IMR-90 (cell line): Measurements from ENCODE around the gene ENOX2. TPM values are rescaled to one million over a fixed set of nuclear protein-coding genes. Genes with fewer than 3 reads are reported as not detected.

Source experiments
- ATAC-seq: fragments of 200-7000 bp; cut with Tn5 transposase; 2 replicates; pipeline ENCODE4 v1.9.1; 2020; ENCODE audit warnings: low read depth, mild to moderate bottlenecking, moderate library complexity
- BruUV-seq: library from RNA; stranded (reverse); fragments of 400-500 nt; replicated peaks from 2 replicates; lab custom pipeline; 2021; lab: Mats Ljungman, UMichigan
- CTCF ChIA-PET: fragments of 300-600 bp; formaldehyde crosslinking; extraction: SDS; loops from one replicate; lab custom pipeline; 2021; ENCODE audit warnings: antibody characterized with exemption; lab: Yijun Ruan, JAX
- POLR2A ChIA-PET: fragments of 300-600 bp; sonication (Branson Sonifier 250); formaldehyde crosslinking; loops from one replicate; lab custom pipeline; 2022; ENCODE audit warnings: antibody characterized with exemption; ENCODE audit not compliant: unreplicated experiment; lab: Charles Lee
- DNase-seq: peaks from one replicate; pipeline ENCODE4 v3.0.0; 2013
- H2AFZ ChIP-seq: replicated peaks from 2 replicates; pipeline ENCODE3; 2013; ENCODE audit warnings: low read length, mild to moderate bottlenecking; ENCODE audit not compliant: poor library complexity
- H2AK5ac ChIP-seq: 2 replicates; pipeline ENCODE4 v1.6.1; 2013; ENCODE audit warnings: low read depth, low read length, inconsistent platforms
- H2AK9ac ChIP-seq: replicated peaks from 2 replicates; pipeline ENCODE3; 2013; ENCODE audit warnings: mild to moderate bottlenecking, low read depth, low read length, moderate library complexity; ENCODE audit not compliant: poor library complexity
- H2BK120ac ChIP-seq: 2 replicates; pipeline ENCODE4 v1.6.1; 2013; ENCODE audit warnings: low read depth, low read length, inconsistent platforms
- H2BK15ac ChIP-seq: 3 replicates; pipeline ENCODE4 v1.6.1; 2013; ENCODE audit warnings: low read depth, low read length, inconsistent platforms
- H2BK20ac ChIP-seq: 2 replicates; pipeline ENCODE4 v1.6.1; 2013; ENCODE audit warnings: low read depth, mild to moderate bottlenecking, inconsistent platforms, low read length, moderate library complexity
- H2BK5ac ChIP-seq: 2 replicates; pipeline ENCODE4 v1.6.1; 2013; ENCODE audit warnings: mild to moderate bottlenecking, low read depth, low read length, inconsistent platforms; ENCODE audit not compliant: poor library complexity, severe bottlenecking
- H3K14ac ChIP-seq: replicated peaks from 2 replicates; pipeline ENCODE4 v1.6.1; 2013; ENCODE audit warnings: low read depth, low read length, inconsistent platforms
- H3K18ac ChIP-seq: 2 replicates; pipeline ENCODE4 v1.6.1; 2013; ENCODE audit warnings: low read depth, low read length, control low read depth
- H3K23ac ChIP-seq: 2 replicates; pipeline ENCODE4 v1.6.1; 2013; ENCODE audit warnings: low read depth, low read length, inconsistent platforms
- H3K27ac ChIP-seq: 2 replicates; pipeline ENCODE4 v1.5.1; 2013; ENCODE audit warnings: mild to moderate bottlenecking, control low read depth, low read length; ENCODE audit not compliant: insufficient read depth
- H3K27me3 ChIP-seq: 2 replicates; pipeline ENCODE4 v1.6.1; 2013; ENCODE audit warnings: low read length; ENCODE audit not compliant: control insufficient read depth, insufficient read depth
- H3K36me3 ChIP-seq: 2 replicates; pipeline ENCODE4 v1.6.1; 2013; ENCODE audit warnings: low read length, mixed read lengths; ENCODE audit not compliant: control insufficient read depth, insufficient read depth
- H3K4ac ChIP-seq: 2 replicates; pipeline ENCODE4 v1.6.1; 2013; ENCODE audit warnings: low read depth, low read length, inconsistent platforms
- H3K4me1 ChIP-seq: 2 replicates; pipeline ENCODE4 v1.6.1; 2013; ENCODE audit warnings: low read length, mixed read lengths; ENCODE audit not compliant: control insufficient read depth, insufficient read depth
- H3K4me2 ChIP-seq: 2 replicates; pipeline ENCODE4 v1.6.1; 2013; ENCODE audit warnings: low read depth, mild to moderate bottlenecking, control low read depth, low read length, moderate library complexity
- H3K4me3 ChIP-seq: 2 replicates; pipeline ENCODE4 v1.5.1; 2013; ENCODE audit warnings: low read depth, mild to moderate bottlenecking, control low read depth, low read length, moderate library complexity; ENCODE audit not compliant: insufficient read depth
- H3K56ac ChIP-seq: 2 replicates; pipeline ENCODE4 v1.6.1; 2013; ENCODE audit warnings: low read length, inconsistent platforms; ENCODE audit not compliant: insufficient read depth; ENCODE audit errors: extremely low read depth
- H3K79me1 ChIP-seq, 2 experiments: 2 replicates each; pipeline ENCODE4 v1.6.1; 2013; ENCODE audit warnings: low read length in 2 of 2, inconsistent platforms in 1 of 2, low read depth in 1 of 2
- H3K9ac ChIP-seq: 2 replicates; pipeline ENCODE4 v1.6.1; 2013; ENCODE audit warnings: low read depth, low read length, control low read depth
- H3K9me1 ChIP-seq: 2 replicates; pipeline ENCODE4 v1.6.1; 2013; ENCODE audit warnings: low read length, inconsistent platforms; ENCODE audit not compliant: insufficient read depth
- H3K9me3 ChIP-seq: 2 replicates; pipeline ENCODE4 v1.6.1; 2013; ENCODE audit warnings: low read length; ENCODE audit not compliant: control insufficient read depth, insufficient read depth
- H4K20me1 ChIP-seq: 2 replicates; pipeline ENCODE4 v1.6.1; 2013; ENCODE audit warnings: low read length, inconsistent platforms; ENCODE audit not compliant: insufficient read depth
- H4K5ac ChIP-seq: 2 replicates; pipeline ENCODE4 v1.6.1; 2013; ENCODE audit warnings: mild to moderate bottlenecking, low read depth, low read length, control low read depth
- H4K8ac ChIP-seq, 2 experiments: 2 replicates each; pipeline ENCODE4 v1.6.1; 2013; ENCODE audit warnings: low read depth in 2 of 2, low read length in 2 of 2, control low read depth in 1 of 2, inconsistent platforms in 1 of 2
- H4K91ac ChIP-seq: 2 replicates; pipeline ENCODE4 v1.6.1; 2013; ENCODE audit warnings: low read depth, low read length, inconsistent platforms; ENCODE audit not compliant: insufficient read depth
- BHLHE40 ChIP-seq: fragments of 150-350 bp; IDR thresholded peaks from 2 replicates; pipeline ENCODE4 v1.6.1; 2016; ENCODE audit warnings: mild to moderate bottlenecking, low read depth, low read length
- CEBPB ChIP-seq: IDR thresholded peaks from 2 replicates; pipeline ENCODE4 v1.6.1; 2012; ENCODE audit warnings: low read depth, low read length, improper control_type of control experiment
- CHD1 ChIP-seq: IDR thresholded peaks from 2 replicates; pipeline ENCODE4 v1.6.1; 2012; ENCODE audit warnings: low read depth, low read length, improper control_type of control experiment
- MAZ ChIP-seq: IDR thresholded peaks from 2 replicates; pipeline ENCODE4 v1.6.1; 2012; ENCODE audit warnings: low read depth, mild to moderate bottlenecking, low read length, improper control_type of control experiment, moderate library complexity, borderline replicate concordance
- MXI1 ChIP-seq: IDR thresholded peaks from 2 replicates; pipeline ENCODE4 v1.6.1; 2012; ENCODE audit warnings: low read depth, mild to moderate bottlenecking, low read length, moderate library complexity, borderline replicate concordance
- NFE2L2 ChIP-seq: fragments of 150-350 bp; IDR thresholded peaks from 2 replicates; pipeline ENCODE4 v1.6.1; 2016; ENCODE audit warnings: low read depth, mild to moderate bottlenecking, low read length
- POLR2A ChIP-seq: IDR thresholded peaks from 2 replicates; pipeline ENCODE4 v1.6.1; 2012; ENCODE audit warnings: mild to moderate bottlenecking, low read depth, low read length
- RAD21 ChIP-seq: IDR thresholded peaks from 2 replicates; pipeline ENCODE4 v1.6.1; 2012; ENCODE audit warnings: low read length, improper control_type of control experiment
- RCOR1 ChIP-seq: IDR thresholded peaks from 2 replicates; pipeline ENCODE4 v1.6.1; 2012; ENCODE audit warnings: mild to moderate bottlenecking, low read length, improper control_type of control experiment; ENCODE audit not compliant: insufficient replicate concordance
- RFX5 ChIP-seq: IDR thresholded peaks from 2 replicates; pipeline ENCODE4 v1.8.0; 2012; ENCODE audit warnings: low read depth, mild to moderate bottlenecking, low read length, moderate library complexity
- SMC3 ChIP-seq: fragments of 150-350 bp; IDR thresholded peaks from 2 replicates; pipeline ENCODE4 v1.6.1; 2016; ENCODE audit warnings: low read depth, mild to moderate bottlenecking, antibody characterized with exemption, low read length, moderate library complexity
- WGBS, 2 experiments: methylation state at CpG; one replicate each; pipeline versions ENCODE4 v1.1.5 to v1.1.7; 2013; ENCODE audit warnings: missing lambda C conversion rate in 2 of 2; ENCODE audit not compliant: insufficient read length in 1 of 2; ENCODE audit errors: extremely low coverage in 2 of 2; 5-methylcytosine and 5-hydroxymethylcytosine counted together
- dilution Hi-C: fragments of 300-500 bp; cut with HindIII; formaldehyde crosslinking; loops from one replicate; pipeline ENCODE4 v1.14.3; 2018; ENCODE audit warnings: low sequenced_read_pairs; ENCODE audit not compliant: unreplicated experiment
- in situ Hi-C: fragments of 300-500 bp; cut with MboI; formaldehyde crosslinking; loops from 3 replicates; pipeline ENCODE4 v1.14.3; 2019; ENCODE audit warnings: low sequenced_read_pairs, inconsistent platforms, mixed read lengths
- intact Hi-C: fragments of 100-400 bp; cut with micrococcal nuclease; formaldehyde crosslinking; loops from 2 replicates; pipeline ENCODE4 v1.10.0; 2022
- polyA plus RNA-seq, 3 experiments: library from polyadenylated mRNA; depleted of rRNA; stranded (reverse); fragments of >200 nt; gene quantifications; 2 replicates each; pipeline ENCODE4 v1.2.3, GENCODE V29; 2012; ENCODE audit warnings: low replicate concordance in 1 of 3
- total RNA-seq: library from RNA; depleted of rRNA; stranded (reverse); fragments of >200 nt; gene quantifications from 2 replicates; pipeline ENCODE4 v1.2.3, GENCODE V29; 2012
- TF ChIP-seq, protein P1 (sequence below): conservative IDR thresholded peaks from 2 replicates; pipeline ENCODE4 v1.5.1; 2012; ENCODE audit warnings: mild to moderate bottlenecking, low read depth, low read length, improper control_type of control experiment
- TF ChIP-seq, protein P2 (sequence below): fragments of 150-350 bp; IDR thresholded peaks from 2 replicates; pipeline ENCODE4 v1.6.1; 2017; ENCODE audit warnings: mild to moderate bottlenecking, antibody characterized with exemption, low read length, low read depth
- TF ChIP-seq, protein P3 (sequence below): fragments of 150-350 bp; IDR thresholded peaks from 2 replicates; pipeline ENCODE4 v1.6.1; 2016; ENCODE audit warnings: low read depth, mild to moderate bottlenecking, low read length, moderate library complexity, borderline replicate concordance

ENOX2 gene
- total and polyA plus RNA-seq, 2 of the 4 experiments (the other 2 are of a cell fraction), result 6.3 to 11.8 TPM

DNA sequence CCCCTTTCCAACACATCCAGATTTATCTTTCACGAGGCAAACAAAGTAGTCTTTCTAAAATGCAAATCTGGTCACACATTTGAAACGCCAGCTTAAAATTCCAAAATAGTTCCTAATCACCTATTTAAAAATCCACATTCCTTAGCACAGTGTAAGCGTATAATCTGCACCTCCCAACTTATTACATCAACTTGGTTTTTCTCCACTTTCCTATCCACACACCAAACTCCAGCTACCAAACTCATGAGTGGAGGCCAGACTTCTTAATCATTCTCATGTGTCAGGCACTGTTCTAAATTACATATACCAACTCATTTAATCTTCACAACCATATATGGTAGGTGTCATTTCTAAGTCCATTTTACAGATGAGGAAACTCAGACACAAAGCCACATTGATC lies 33.8 kb downstream of the ENOX2 start:
- no peak overlapping the region for H4K5ac ChIP-seq
- no peak overlapping the region for H3K4ac ChIP-seq
- H2AK5ac ChIP-seq, result no peak overlapping the region
- POLR2A ChIA-PET, result no interaction called here
- H3K18ac ChIP-seq, result no peak overlapping the region
- H2BK15ac ChIP-seq, result no peak overlapping the region
- H4K20me1 ChIP-seq, result no peaks in the 10 kb centered on the region
- H3K79me1 ChIP-seq, result no peaks in the 10 kb centered on the region
- H2AFZ ChIP-seq, result no peak overlapping the region
- CTCF ChIA-PET, result no interaction called here
- H3K14ac ChIP-seq, result no peak overlapping the region
- H3K9me3 ChIP-seq, result no peaks in the 10 kb centered on the region
- TF ChIP-seq, protein P1, sequence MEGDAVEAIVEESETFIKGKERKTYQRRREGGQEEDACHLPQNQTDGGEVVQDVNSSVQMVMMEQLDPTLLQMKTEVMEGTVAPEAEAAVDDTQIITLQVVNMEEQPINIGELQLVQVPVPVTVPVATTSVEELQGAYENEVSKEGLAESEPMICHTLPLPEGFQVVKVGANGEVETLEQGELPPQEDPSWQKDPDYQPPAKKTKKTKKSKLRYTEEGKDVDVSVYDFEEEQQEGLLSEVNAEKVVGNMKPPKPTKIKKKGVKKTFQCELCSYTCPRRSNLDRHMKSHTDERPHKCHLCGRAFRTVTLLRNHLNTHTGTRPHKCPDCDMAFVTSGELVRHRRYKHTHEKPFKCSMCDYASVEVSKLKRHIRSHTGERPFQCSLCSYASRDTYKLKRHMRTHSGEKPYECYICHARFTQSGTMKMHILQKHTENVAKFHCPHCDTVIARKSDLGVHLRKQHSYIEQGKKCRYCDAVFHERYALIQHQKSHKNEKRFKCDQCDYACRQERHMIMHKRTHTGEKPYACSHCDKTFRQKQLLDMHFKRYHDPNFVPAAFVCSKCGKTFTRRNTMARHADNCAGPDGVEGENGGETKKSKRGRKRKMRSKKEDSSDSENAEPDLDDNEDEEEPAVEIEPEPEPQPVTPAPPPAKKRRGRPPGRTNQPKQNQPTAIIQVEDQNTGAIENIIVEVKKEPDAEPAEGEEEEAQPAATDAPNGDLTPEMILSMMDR, result no peak
- TF ChIP-seq RFX5 (no peak), CEBPB (no peak), POLR2A (no peak), RAD21 (no peak), NFE2L2 (no peak), BHLHE40 (no peak), SMC3 (no peak), MAZ (no peak), CHD1 (no peak), MXI1 (no peak), RCOR1 (no peak)
- TF ChIP-seq, protein P2, sequence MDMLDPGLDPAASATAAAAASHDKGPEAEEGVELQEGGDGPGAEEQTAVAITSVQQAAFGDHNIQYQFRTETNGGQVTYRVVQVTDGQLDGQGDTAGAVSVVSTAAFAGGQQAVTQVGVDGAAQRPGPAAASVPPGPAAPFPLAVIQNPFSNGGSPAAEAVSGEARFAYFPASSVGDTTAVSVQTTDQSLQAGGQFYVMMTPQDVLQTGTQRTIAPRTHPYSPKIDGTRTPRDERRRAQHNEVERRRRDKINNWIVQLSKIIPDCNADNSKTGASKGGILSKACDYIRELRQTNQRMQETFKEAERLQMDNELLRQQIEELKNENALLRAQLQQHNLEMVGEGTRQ, result no peak
- TF ChIP-seq, protein P3, sequence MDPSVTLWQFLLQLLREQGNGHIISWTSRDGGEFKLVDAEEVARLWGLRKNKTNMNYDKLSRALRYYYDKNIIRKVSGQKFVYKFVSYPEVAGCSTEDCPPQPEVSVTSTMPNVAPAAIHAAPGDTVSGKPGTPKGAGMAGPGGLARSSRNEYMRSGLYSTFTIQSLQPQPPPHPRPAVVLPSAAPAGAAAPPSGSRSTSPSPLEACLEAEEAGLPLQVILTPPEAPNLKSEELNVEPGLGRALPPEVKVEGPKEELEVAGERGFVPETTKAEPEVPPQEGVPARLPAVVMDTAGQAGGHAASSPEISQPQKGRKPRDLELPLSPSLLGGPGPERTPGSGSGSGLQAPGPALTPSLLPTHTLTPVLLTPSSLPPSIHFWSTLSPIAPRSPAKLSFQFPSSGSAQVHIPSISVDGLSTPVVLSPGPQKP, result no peak
- H3K56ac ChIP-seq, result no peak overlapping the region
- in situ Hi-C loops (no loop called here), dilution Hi-C loops (no loop called here), intact Hi-C loops (no loop called here)
- no TSS peak for BruUV-seq
- H2BK5ac ChIP-seq, result no peak overlapping the region
- H4K91ac ChIP-seq, result no peak overlapping the region
- no peak overlapping the region for H2BK20ac ChIP-seq
- no peak overlapping the region for H3K4me3 ChIP-seq
- WGBS, 2 experiments, result 43% methylated on average over 3 of the region's 3 CpGs; no CpG with 5 or more reads in 1 of the 2 experiments
- H4K8ac ChIP-seq, result no peak overlapping the region
- DNase-seq (no peak), ATAC-seq (no peak)
- H2AK9ac ChIP-seq, result no peak overlapping the region
- H3K36me3 ChIP-seq, result no peaks in the 10 kb centered on the region
- H3K27ac ChIP-seq, result no peak overlapping the region
- H3K9me1 ChIP-seq, result no peaks in the 10 kb centered on the region
- H3K9ac ChIP-seq, result no peak overlapping the region
- no peaks in the 10 kb centered on the region for H3K27me3 ChIP-seq
- no peak overlapping the region for H3K23ac ChIP-seq
- no peak overlapping the region for H3K4me2 ChIP-seq
- H2BK120ac ChIP-seq, result no peak overlapping the region
- H3K4me1 ChIP-seq, result no peaks in the 10 kb centered on the region
